ENCODE results near the gene TIMM22.

TIMM22 gene

GRCh38 chr17:1022278-1023024 lies 25.5 kb downstream of the TIMM22 start:
- no peak for DNase-seq

- no peak for DNase-seq
These were observed 27.1 kb downstream of the TIMM22 start for GRCh38 chr17:1024076-1024475.

DNA sequence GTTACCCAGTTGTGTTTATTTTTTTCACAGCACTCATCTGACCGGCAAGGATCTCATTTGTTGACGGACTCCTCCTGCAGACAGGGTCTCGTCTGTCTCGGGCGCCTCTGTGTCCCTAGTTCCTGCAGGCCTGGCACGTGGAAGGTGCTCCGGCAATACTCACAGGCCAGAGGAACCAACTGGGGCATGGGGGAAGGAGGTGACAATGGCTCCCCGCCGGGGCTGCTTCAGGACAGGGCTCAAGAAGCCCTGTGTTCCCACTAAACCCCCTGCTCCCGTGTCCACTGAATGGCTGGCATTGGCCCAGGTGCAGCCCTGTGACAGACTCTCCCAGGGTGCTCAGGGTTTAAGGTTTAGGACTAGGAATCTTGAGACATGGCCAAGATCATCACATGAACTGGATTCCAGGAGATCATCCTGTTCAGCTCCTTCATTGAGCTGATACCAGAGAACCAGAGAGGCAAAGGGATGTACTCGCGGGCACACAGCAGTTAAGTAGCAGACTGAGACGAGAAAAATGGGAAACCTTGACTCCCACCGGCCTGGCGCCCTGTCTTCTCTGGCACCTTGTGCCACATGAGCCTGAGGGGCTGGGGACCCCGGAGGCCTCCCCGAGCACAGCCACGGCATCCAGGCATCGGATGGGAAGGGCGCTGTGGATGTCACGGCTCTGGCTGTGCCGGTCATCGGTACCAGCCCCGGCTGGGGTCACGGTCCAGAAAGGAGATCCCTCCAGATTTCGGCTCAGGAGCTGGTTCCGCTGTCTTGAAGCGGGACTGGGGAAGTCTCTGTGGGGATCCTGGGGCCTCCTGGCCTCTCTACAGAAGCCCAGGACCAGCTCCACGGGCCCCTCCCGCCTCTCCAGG lies 29.0 kb downstream of the TIMM22 start:
- no peak for DNase-seq

DNA sequence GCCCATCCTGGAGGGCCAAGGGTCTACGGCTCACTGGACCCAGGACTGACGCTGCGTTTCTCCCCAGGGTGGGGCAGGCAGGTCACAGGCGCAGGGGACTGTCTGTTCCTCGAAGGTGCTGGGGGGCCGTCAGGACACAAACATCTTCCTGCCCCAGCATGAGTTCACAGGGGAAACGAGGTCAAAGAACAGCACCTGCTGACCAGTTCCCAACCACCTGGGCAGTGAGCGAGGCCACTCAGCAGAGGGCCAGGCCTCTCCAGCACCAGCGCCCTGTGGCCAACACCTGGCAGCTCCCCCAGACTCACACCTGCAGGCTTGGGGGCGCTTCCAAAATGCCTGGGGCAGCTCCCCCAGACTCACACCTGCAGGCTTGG lies 29.7 kb downstream of the TIMM22 start:
- DNase-seq = no peak

DNA sequence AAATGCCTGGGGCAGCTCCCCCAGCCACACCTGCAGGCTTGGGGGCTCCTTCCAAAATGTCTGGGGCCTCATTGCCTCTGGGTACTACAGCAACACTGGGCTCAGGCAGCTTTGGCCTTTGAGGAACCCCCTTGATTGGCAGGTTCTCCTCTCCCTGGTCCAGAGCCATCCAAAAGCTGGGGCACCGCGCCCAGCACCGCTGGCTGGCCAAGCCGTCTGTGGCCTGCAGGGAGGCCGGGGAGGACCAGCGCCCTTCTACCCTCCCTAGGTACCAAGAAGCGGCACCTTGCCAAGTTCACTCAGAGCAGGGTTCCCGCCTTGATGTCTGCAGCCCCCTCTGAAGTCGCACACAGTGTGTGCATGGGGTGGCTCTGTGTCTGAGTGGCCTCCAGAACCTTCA lies 30.1 kb downstream of the TIMM22 start:
- no peak for DNase-seq

DNA sequence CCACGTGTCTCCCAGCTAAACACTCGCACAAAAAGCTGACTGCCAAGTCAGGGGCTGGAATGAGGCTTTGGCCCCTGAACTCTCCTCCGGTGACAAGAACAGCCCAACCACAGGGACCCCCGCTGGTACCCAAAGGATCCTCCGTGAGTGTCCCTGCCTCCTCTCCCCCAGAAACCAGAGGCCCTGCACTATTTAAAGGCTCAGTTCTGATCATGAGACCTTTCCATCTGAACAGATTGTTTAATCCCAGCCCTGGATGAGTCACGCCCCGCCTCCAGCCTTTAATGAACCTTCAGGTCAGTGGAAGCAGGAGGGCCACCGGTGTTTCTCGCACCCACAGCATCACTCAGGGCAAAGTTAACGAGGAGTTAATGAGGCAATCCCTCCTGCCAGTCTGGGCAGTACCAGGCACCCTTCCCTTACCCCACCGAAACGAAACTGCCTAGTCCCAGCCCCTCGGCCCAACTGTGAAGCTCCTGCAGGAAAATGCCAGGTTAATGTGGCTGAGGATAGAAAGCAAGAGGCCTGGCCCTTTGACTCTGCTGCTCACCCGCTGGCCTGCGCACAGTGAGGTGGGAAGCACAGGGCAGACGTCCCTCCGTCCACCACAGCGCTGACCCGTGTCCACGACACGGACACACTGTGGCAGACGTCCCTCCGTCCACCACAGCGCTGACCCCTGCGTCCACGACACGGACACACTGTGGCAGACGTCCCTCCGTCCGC lies 32.4 kb downstream of the TIMM22 start:
- DNase-seq = peak; percentile 45 to 63 (median 49)

GRCh38 chr17:1029922-1030644 lies 33.2 kb downstream of the TIMM22 start:
- DNase-seq = no peak

GRCh38 chr17:1030684-1031532 lies 34.0 kb downstream of the TIMM22 start:
- no peak for DNase-seq

- peak in 2 of 3 donors; percentile 32 to 62 for DNase-seq
These were observed 34.8 kb downstream of the TIMM22 start for GRCh38 chr17:1031711-1032110.

DNA sequence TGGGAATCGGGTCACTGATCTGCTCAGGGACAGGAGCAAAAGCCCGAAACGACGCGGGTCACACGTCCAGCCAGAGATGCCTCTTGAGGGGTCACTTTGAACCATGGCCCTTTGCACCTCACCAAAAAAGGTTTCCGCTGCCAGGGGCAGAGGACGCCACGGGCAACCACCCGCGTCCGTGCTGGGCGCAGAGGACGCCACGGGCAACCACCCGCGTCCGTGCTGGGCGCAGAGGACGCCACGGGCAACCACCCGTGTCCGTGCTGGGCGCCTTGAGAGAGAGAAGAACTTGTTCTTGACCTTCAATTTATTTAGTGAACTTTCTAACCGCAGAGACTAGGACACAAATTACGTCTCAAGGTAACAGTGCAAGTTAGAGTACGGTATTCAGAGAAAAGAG lies 35.5 kb downstream of the TIMM22 start:
- DNase-seq = no peak

DNA sequence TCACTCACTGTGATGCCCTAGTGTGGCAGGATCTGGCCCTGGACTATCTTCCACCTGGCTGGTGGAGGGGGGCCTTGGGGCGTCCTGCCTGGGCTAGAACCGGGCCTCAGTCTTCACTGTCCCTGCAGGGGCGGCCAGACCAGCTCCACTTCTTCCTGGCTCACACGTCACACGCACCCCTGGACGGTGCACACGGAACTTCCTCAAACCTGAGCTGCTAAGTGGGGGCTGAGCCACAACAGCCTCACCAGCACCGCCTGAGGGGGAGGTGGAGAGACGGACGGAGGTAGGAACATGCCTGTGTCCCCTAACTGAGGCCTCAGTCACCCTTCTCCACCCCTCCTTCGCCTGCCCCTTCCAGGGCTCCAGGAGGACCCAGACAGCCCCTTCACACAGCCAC lies 36.6 kb downstream of the TIMM22 start:
- peak in 1 of 3 donors; percentile 36 for DNase-seq

DNA sequence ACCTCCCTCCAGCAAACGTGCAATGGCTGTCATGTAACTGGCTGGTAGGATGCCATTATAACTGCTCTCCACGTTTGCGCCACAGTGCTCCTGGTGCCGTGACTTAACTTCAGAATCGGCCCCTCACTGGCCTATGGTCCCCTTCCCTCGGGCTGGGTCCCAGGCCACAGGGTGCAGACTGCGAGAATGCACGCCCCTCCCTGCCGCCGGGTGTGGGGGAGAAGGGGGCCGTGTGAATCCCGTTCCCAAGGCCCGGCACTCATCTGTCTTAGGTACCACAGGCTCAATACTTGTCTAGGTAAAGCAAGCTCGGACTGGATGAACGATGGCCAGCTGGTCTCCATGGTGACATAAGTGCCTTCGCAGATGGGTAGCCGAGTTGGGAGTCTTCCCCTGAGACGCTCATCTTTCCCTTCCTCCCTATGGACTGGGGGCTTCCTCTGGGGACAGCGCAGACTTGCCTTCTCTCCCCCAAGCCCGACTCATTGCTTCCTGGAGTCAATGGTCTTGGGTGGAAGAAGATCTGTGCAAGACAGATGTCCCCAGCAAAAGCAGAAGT lies 37.8 kb downstream of the TIMM22 start:
- no peak for DNase-seq

DNA sequence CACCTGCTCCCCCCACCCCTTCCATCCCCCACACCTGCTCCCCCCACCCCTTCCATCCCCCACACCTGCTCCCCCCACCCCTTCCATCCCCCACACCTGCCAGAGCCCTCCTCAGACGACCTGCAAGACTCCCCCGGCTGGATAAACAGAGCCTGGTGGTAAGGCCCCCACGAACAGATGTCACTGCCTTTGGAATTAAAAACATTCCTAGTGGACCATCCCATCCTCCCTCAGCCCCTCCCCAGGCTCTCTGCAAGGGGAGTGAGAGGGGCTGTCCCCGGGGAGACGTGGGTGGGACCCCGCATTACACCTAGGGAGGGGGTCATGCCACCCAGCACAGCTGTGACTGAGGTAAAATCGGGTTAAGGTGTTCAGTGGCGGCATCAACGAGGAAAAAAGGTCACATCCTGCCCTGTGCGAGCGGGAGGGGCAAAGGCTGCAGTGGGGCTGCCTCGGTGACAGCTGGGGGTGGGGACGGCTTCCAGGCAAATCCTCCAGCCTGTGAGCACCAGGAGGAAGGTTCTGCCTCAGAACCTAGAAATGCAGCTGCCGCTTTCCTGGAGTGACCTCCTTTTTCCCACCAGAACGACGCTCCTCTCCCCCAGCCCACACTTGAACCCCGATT lies 38.7 kb downstream of the TIMM22 start:
- no peak for DNase-seq

DNA sequence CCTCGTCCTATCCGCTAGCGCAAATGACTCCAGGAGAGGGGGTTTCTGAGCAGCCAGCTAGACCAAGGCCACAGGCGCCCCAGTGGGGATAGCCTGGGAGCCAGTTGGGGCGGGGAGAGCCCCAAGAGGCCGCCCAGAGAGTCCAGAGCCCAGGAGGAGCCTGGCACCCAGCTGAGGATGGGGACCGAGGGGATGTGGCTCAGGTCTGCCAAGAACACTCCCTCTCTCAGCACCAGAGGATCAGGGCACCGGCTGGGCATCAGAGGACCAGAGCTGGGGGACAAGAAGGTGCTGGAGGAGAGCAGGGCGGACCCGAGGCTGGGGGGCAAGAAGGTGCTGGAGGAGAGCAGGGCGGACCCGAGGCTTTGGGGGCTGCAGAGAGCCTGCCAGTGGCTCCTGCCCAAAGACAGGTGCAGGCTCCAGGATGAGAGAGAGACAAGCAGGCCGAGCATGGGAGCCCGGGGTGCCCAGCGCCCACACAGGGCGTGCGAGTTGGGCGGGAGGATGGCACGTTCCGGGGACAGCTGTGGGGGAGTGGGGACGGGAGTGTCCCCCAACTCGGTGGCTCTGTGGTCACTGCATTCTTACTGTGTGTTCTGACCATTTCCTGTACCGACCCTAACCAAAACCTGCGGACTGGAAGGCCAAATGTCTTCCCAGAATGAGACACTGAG lies 39.4 kb downstream of the TIMM22 start:
- DNase-seq = no peak

GRCh38 chr17:1036845-1037237 lies 39.9 kb downstream of the TIMM22 start:
- DNase-seq = no peak

- no peak for DNase-seq
These were observed 40.4 kb downstream of the TIMM22 start for GRCh38 chr17:1037238-1037879.

DNA sequence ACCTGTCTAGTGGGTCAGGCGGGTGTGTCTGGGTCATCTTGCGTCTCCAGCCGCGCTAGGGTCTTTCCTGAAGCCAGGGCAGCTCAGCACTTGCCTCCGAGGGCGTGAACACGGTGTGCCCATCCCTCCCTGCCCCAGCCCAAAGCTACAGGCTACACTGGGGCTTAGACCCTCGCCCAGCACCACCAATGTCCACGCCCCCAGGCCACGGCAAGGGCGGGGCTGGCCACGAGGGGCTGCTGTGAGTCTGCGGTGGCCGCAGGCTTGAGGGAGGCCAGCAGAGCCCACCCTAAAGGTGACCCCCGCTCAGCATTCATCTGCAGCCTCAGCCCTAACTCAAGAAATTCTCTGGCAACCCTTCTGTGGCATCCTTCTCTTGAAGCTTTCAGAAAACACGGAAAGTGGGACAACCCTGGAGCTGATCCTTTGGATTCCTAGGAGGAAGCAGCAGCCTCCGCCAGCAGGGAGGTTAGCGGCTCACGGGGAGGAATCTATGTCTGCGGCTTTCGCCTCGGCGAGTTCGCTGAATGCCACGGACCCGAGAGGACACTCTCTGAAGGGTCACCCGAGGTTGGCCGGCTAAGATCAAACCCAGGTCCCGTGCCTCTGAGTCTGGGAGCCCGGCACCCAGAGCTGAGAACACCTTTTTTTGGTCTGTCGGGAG lies 41.7 kb downstream of the TIMM22 start:
- DNase-seq = no peak

DNA sequence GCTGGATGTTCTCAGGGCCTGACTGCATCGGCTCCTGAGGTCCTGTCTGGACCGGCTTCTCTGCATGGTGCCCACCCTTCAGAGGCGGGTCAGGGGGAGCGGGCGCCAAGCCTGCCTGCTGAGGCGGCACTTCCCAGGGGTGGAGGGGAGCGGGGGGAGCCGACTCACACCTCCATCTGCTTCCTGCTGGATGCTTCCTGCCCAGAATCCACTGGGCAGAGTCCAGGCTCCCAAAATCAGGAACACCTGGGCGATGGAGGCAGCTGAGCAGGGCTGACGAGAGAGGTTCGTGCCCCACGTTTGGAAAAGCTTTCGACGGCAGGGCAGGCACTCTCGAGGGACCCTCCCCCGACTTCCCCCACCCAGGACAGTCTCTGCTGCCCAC lies 42.2 kb downstream of the TIMM22 start:
- DNase-seq = no peak

DNA sequence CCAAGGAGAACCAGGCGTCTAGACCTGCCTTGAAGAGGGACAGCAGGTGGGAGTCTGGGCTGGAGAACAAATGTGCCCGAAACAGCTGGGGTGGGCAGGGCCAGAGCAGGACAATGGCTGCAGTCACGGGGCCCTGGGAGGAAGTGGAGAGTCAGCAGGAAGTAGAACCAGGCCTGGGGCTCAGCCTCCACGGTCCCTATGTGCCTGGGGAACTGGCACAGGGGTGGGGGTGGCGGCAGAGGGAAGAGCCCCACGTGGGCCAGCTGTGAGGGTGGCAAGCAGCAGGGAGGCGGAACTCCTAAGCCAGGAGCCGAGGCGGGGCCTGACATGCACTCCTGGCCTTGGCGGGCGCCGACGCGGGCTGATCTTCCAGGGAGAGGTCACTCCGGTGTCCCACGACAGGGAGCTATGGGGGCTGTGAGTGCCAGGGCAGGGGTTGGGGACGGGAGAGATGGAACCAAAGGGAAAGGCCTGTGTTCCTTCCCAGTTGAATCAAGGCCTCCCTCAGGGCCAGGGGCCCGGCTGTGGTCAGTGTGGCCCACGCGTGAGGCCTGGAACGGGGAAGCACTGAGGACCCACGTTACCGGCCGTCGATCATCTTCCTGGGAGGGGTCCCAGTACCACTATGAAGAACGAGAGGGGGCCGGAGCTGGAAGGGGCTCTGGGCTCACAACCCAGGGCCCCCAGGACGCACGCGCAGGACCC lies 42.7 kb downstream of the TIMM22 start:
- DNase-seq = peak; percentile 95 to 98 (median 97)
